ENCODE measurements around the gene SEC24D.
"Not testable (repeated sequence)": the region's sequence is repeated elsewhere in the genome, so short reads cannot be mapped to it uniquely, and the experiment has no call there.

SEC24D gene

GRCh38 chr4:118810991-118811764, 24.7 kb downstream of the SEC24D start:
- DNase-seq (ENCODE audit: low read depth in 2 of 2), result no peak

- DNase-seq (ENCODE audit: low read depth in 2 of 2), result no peak
Observed at GRCh38 chr4:118807659-118808058, 28.3 kb downstream of the SEC24D start.

GRCh38 chr4:118803253-118803652, 32.7 kb downstream of the SEC24D start:
- no peak for DNase-seq (ENCODE audit: low read depth in 2 of 2)

- no peak for DNase-seq (ENCODE audit: low read depth in 2 of 2)
Observed at GRCh38 chr4:118801895-118802575, 33.9 kb downstream of the SEC24D start.

- DNase-seq (ENCODE audit: low read depth in 2 of 2), result no peak
Observed at GRCh38 chr4:118799231-118799942, 36.5 kb downstream of the SEC24D start.

- no peak for DNase-seq (ENCODE audit: low read depth in 2 of 2)
Observed at GRCh38 chr4:118798658-118799057, 37.3 kb downstream of the SEC24D start.

GRCh38 chr4:118797558-118798142, 38.3 kb downstream of the SEC24D start:
- no peak for DNase-seq (ENCODE audit: low read depth in 2 of 2)

GRCh38 chr4:118791690-118792446, 44.1 kb downstream of the SEC24D start:
- not testable (repeated sequence) for DNase-seq (ENCODE audit: low read depth in 2 of 2)

- no peak for DNase-seq (ENCODE audit: low read depth in 2 of 2)
Observed at GRCh38 chr4:118790544-118790943, 45.4 kb downstream of the SEC24D start.

GRCh38 chr4:118788911-118789310, 47.0 kb downstream of the SEC24D start:
- no peak for DNase-seq (ENCODE audit: low read depth in 2 of 2)

GRCh38 chr4:118787844-118788380, 48.0 kb downstream of the SEC24D start:
- no peak for DNase-seq (ENCODE audit: low read depth in 2 of 2)

GRCh38 chr4:118784776-118785175, 51.1 kb downstream of the SEC24D start:
- no peak for DNase-seq (ENCODE audit: low read depth in 2 of 2)

- no peak for DNase-seq (ENCODE audit: low read depth in 2 of 2)
Observed at GRCh38 chr4:118783887-118784286, 52.0 kb downstream of the SEC24D start.

GRCh38 chr4:118782886-118783285, 53.0 kb downstream of the SEC24D start:
- not testable (repeated sequence) for DNase-seq (ENCODE audit: low read depth in 2 of 2)

GRCh38 chr4:118777649-118778048, 58.3 kb downstream of the SEC24D start:
- not testable (repeated sequence) for DNase-seq (ENCODE audit: low read depth in 2 of 2)

- not testable (repeated sequence) for DNase-seq (ENCODE audit: low read depth in 2 of 2)
Observed at GRCh38 chr4:118776955-118777640, 58.8 kb downstream of the SEC24D start.

GRCh38 chr4:118776157-118776954, 59.6 kb downstream of the SEC24D start:
- no peak for DNase-seq (ENCODE audit: low read depth in 2 of 2)

- DNase-seq (ENCODE audit: low read depth in 2 of 2), result no peak
Observed at GRCh38 chr4:118775405-118775804, 60.5 kb downstream of the SEC24D start.

- no peak for DNase-seq (ENCODE audit: low read depth in 2 of 2)
Observed at GRCh38 chr4:118774989-118775388, 60.9 kb downstream of the SEC24D start.

GRCh38 chr4:118774321-118774720, 61.6 kb downstream of the SEC24D start:
- no peak for DNase-seq (ENCODE audit: low read depth in 2 of 2)
